ENCODE results near the gene C9orf43.

Gene C9orf43

DNA sequence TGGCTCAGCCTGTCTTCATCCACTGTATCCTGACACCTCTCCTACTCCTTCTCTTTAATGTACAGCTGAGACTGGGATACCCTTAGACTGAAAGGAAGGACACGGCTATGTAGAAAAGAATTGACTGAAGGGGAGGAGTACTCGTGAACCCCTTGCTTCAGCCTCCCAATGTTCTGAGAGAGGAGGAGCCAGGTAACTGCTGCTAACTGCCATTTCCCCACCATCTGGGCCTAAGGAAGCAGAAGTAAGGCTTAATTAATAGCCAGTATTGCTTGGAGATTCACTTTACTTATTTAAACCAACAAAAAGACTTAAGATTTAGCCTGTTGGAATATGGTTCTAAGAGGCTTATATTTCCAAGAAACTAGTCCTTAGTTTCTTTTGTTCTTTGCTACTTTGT lies 34.2 kb downstream of the C9orf43 start:
- Histone ChIP-seq H3K36me3 (ENCODE audit: control insufficient read depth in 2 of 2, insufficient read depth in 2 of 2, low read length in 2 of 2) (no peaks in the 10 kb centered on the region), H3K27me3 (ENCODE audit: control insufficient read depth in 2 of 2, insufficient read depth in 2 of 2, low read length in 2 of 2) (no peaks in the 10 kb centered on the region), H3K9me3 (ENCODE audit: control insufficient read depth in 2 of 2, low read length in 2 of 2) (no peaks in the 10 kb centered on the region), H3K9ac (ENCODE audit: low read depth in 1 of 2, low read length in 2 of 2) (no peak overlapping the region), H3K4me3 (ENCODE audit: low read length in 2 of 2) (no peak overlapping the region), H3K4me1 (ENCODE audit: control insufficient read depth in 2 of 2, insufficient read depth in 2 of 2, low read length in 2 of 2) (no peaks in the 10 kb centered on the region), H3K27ac (ENCODE audit: low read depth in 2 of 2, low read length in 2 of 2) (no peak overlapping the region)

DNA sequence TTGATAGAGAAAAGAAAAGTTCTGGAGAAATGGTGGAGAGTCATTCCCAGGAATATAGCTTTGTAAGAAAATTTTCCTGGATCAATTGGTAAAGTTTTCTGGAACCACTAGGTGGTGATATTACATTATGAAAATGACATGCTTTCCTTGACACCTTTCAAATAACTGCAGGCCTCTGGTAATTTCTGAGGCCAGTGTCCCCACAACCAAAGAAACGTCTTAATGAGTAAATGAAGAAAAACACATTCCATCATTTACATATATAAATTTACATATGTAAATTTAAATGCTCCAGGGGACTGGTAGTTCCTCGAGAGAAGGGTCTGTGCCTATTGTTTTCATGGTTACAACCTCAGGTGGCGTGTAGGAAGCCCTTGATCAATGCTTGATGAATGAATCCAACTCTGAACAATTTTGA lies 35.8 kb downstream of the C9orf43 start:
- Histone ChIP-seq H3K27ac (ENCODE audit: low read depth in 2 of 2, low read length in 2 of 2) (no peak overlapping the region), H3K9me3 (ENCODE audit: control insufficient read depth in 2 of 2, low read length in 2 of 2) (no peaks in the 10 kb centered on the region), H3K9ac (ENCODE audit: low read depth in 1 of 2, low read length in 2 of 2) (no peak overlapping the region)

GRCh38 chr9:113449376-113449775 lies 38.8 kb downstream of the C9orf43 start:
- H3K4me3 ChIP-seq (ENCODE audit: low read length in 2 of 2) = no peak overlapping the region
- no peaks in the 10 kb centered on the region for H3K36me3 ChIP-seq (ENCODE audit: control insufficient read depth in 2 of 2, insufficient read depth in 2 of 2, low read length in 2 of 2)
- no peaks in the 10 kb centered on the region for H3K9me3 ChIP-seq (ENCODE audit: control insufficient read depth in 2 of 2, low read length in 2 of 2)
- H3K9ac ChIP-seq (ENCODE audit: low read depth in 1 of 2, low read length in 2 of 2) = no peak overlapping the region
- H3K4me1 ChIP-seq (ENCODE audit: control insufficient read depth in 2 of 2, insufficient read depth in 2 of 2, low read length in 2 of 2) = no peaks in the 10 kb centered on the region
- H3K27me3 ChIP-seq (ENCODE audit: control insufficient read depth in 2 of 2, insufficient read depth in 2 of 2, low read length in 2 of 2) = no peaks in the 10 kb centered on the region
- no peak overlapping the region for H3K27ac ChIP-seq (ENCODE audit: low read depth in 2 of 2, low read length in 2 of 2)

More for the DNA sequence above, 35.8 kb downstream of the C9orf43 start:
- Histone ChIP-seq H3K4me3 (ENCODE audit: low read length in 2 of 2) (no peak overlapping the region), H3K27me3 (ENCODE audit: control insufficient read depth in 2 of 2, insufficient read depth in 2 of 2, low read length in 2 of 2) (no peaks in the 10 kb centered on the region), H3K36me3 (ENCODE audit: control insufficient read depth in 2 of 2, insufficient read depth in 2 of 2, low read length in 2 of 2) (no peaks in the 10 kb centered on the region), H3K4me1 (ENCODE audit: control insufficient read depth in 2 of 2, insufficient read depth in 2 of 2, low read length in 2 of 2) (no peaks in the 10 kb centered on the region)

DNA sequence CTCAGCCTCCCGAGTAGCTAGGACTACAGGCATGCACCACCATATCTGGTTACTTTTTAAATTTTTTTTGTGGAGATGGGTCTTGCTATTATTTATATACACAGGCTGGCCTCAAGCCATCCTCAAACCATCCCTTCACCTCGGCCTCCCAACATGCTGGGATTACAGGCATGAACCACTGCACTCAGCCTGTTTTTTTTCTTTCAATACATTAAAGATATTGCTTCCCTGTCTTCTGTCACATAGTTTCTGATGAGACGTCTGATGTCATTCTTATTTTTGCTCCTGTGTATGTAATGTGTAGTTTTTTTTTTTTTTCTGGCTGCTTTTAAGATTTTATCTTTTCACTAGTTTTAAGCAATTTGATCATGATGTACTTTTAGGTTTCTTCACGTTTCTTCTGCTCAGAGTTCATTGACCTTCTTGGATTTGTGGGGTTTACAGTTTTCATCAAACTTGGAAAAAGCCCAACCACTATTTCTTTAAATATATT lies 41.6 kb downstream of the C9orf43 start:
- no peaks in the 10 kb centered on the region for H3K36me3 ChIP-seq (ENCODE audit: control insufficient read depth in 2 of 2, insufficient read depth in 2 of 2, low read length in 2 of 2)
- H3K4me1 ChIP-seq (ENCODE audit: control insufficient read depth in 2 of 2, insufficient read depth in 2 of 2, low read length in 2 of 2) = peaks cover 0 to 5% of the 10 kb centered on the region in 2 donors
- no peak overlapping the region for H3K27ac ChIP-seq (ENCODE audit: low read depth in 2 of 2, low read length in 2 of 2)
- no peaks in the 10 kb centered on the region for H3K9me3 ChIP-seq (ENCODE audit: control insufficient read depth in 2 of 2, low read length in 2 of 2)
- no peak overlapping the region for H3K4me3 ChIP-seq (ENCODE audit: low read length in 2 of 2)
- H3K27me3 ChIP-seq (ENCODE audit: control insufficient read depth in 2 of 2, insufficient read depth in 2 of 2, low read length in 2 of 2) = no peaks in the 10 kb centered on the region
- H3K9ac ChIP-seq (ENCODE audit: low read depth in 1 of 2, low read length in 2 of 2) = no peak overlapping the region

DNA sequence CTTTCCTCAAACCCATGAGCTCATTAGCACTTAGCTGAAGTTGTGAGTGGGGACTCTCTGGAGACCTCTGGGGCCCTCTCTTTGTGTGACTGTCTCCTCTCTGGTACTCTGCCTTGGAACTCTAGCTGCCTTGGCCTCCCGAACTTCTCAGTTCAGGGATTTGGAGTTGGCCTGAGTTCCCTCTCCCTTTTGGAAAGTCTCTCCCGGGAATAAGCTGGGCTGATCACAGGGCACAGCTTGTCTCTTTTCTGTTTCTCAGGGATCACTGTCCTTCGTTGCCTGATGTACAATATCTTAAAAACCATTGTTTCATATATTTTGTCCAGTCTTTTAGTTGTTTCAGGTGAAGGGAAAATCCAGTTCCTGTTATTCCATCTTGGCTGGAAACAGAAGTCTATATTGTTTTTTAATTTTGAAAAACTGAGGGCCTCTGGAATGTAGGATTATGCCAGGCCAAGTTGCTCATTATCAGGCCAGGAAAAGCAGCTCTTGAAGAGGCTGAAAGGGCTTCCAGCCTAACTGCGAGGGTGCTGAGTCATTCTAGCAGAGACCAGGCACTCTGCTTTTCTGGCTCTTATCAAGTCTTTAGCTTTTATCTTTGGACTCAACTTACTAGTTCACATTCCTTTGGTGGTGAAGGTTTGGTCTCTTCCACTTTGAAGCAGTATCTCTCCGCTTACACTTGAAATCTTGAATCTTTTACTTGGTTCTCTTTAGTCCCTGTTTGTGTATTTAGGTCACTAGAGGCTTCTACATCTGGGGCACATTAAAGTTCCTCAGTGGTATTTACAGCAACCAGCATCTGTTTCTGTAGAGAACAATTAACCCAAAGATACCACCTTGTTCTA lies 44.6 kb downstream of the C9orf43 start:
- H3K4me3 ChIP-seq (ENCODE audit: low read length in 2 of 2) = no peak overlapping the region

DNA sequence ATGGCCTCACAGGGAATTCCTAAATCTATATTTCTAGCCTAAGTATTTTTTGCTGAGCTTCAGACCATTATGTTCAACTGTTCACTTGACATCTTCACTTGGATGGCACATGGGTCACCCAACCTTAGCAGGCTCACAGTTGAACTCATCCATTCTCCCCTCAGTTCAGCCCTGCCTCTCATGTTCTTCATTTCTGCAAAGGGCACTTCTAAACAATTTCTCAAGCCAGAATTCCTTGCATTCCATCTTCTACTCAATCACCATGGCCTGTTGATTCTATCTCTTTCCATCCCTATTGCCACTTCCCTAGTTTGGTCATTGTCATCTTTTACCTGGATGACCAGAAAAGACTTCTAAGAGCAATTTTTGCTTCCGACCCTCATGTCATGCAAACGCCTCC lies 45.7 kb downstream of the C9orf43 start:
- Histone ChIP-seq H3K4me3 (ENCODE audit: low read length in 2 of 2) (no peak overlapping the region), H3K36me3 (ENCODE audit: control insufficient read depth in 2 of 2, insufficient read depth in 2 of 2, low read length in 2 of 2) (no peaks in the 10 kb centered on the region), H3K9me3 (ENCODE audit: control insufficient read depth in 2 of 2, low read length in 2 of 2) (no peaks in the 10 kb centered on the region), H3K27me3 (ENCODE audit: control insufficient read depth in 2 of 2, insufficient read depth in 2 of 2, low read length in 2 of 2) (no peaks in the 10 kb centered on the region), H3K9ac (ENCODE audit: low read depth in 1 of 2, low read length in 2 of 2) (no peak overlapping the region), H3K4me1 (ENCODE audit: control insufficient read depth in 2 of 2, insufficient read depth in 2 of 2, low read length in 2 of 2) (peaks cover 0 to 5% of the 10 kb centered on the region in 2 donors), H3K27ac (ENCODE audit: low read depth in 2 of 2, low read length in 2 of 2) (no peak overlapping the region)

More for the DNA sequence above, 44.6 kb downstream of the C9orf43 start:
- Histone ChIP-seq H3K9ac (ENCODE audit: low read depth in 1 of 2, low read length in 2 of 2) (no peak overlapping the region), H3K36me3 (ENCODE audit: control insufficient read depth in 2 of 2, insufficient read depth in 2 of 2, low read length in 2 of 2) (no peaks in the 10 kb centered on the region), H3K4me1 (ENCODE audit: control insufficient read depth in 2 of 2, insufficient read depth in 2 of 2, low read length in 2 of 2) (peaks cover 0 to 5% of the 10 kb centered on the region in 2 donors), H3K27ac (ENCODE audit: low read depth in 2 of 2, low read length in 2 of 2) (peak overlapping the region; percentile 46 to 59), H3K9me3 (ENCODE audit: control insufficient read depth in 2 of 2, low read length in 2 of 2) (no peaks in the 10 kb centered on the region), H3K27me3 (ENCODE audit: control insufficient read depth in 2 of 2, insufficient read depth in 2 of 2, low read length in 2 of 2) (no peaks in the 10 kb centered on the region)

- H3K4me1 ChIP-seq (ENCODE audit: control insufficient read depth in 2 of 2, insufficient read depth in 2 of 2, low read length in 2 of 2) = peaks cover 6 to 7% of the 10 kb centered on the region in 2 donors
- H3K4me3 ChIP-seq (ENCODE audit: low read length in 2 of 2) = no peak overlapping the region
- no peaks in the 10 kb centered on the region for H3K36me3 ChIP-seq (ENCODE audit: control insufficient read depth in 2 of 2, insufficient read depth in 2 of 2, low read length in 2 of 2)
- no peaks in the 10 kb centered on the region for H3K27me3 ChIP-seq (ENCODE audit: control insufficient read depth in 2 of 2, insufficient read depth in 2 of 2, low read length in 2 of 2)
- no peak overlapping the region for H3K9ac ChIP-seq (ENCODE audit: low read depth in 1 of 2, low read length in 2 of 2)
- no peak overlapping the region for H3K27ac ChIP-seq (ENCODE audit: low read depth in 2 of 2, low read length in 2 of 2)
- H3K9me3 ChIP-seq (ENCODE audit: control insufficient read depth in 2 of 2, low read length in 2 of 2) = no peaks in the 10 kb centered on the region
Observed at GRCh38 chr9:113461285-113461684, 50.7 kb downstream of the C9orf43 start.

- Histone ChIP-seq H3K36me3 (ENCODE audit: control insufficient read depth in 2 of 2, insufficient read depth in 2 of 2, low read length in 2 of 2) (no peaks in the 10 kb centered on the region), H3K27ac (ENCODE audit: low read depth in 2 of 2, low read length in 2 of 2) (no peak overlapping the region), H3K4me1 (ENCODE audit: control insufficient read depth in 2 of 2, insufficient read depth in 2 of 2, low read length in 2 of 2) (peaks cover 6 to 7% of the 10 kb centered on the region in 2 donors), H3K27me3 (ENCODE audit: control insufficient read depth in 2 of 2, insufficient read depth in 2 of 2, low read length in 2 of 2) (no peaks in the 10 kb centered on the region), H3K9me3 (ENCODE audit: control insufficient read depth in 2 of 2, low read length in 2 of 2) (no peaks in the 10 kb centered on the region), H3K9ac (ENCODE audit: low read depth in 1 of 2, low read length in 2 of 2) (no peak overlapping the region), H3K4me3 (ENCODE audit: low read length in 2 of 2) (no peak overlapping the region)
Observed at GRCh38 chr9:113461943-113462342, 51.4 kb downstream of the C9orf43 start.

GRCh38 chr9:113462781-113463286 lies 52.3 kb downstream of the C9orf43 start:
- peak overlapping the region in 1 of 2 donors; percentile 69 for H3K4me3 ChIP-seq (ENCODE audit: low read length in 2 of 2)
- no peak overlapping the region for H3K9ac ChIP-seq (ENCODE audit: low read depth in 1 of 2, low read length in 2 of 2)

More at GRCh38 chr9:113462781-113463286, 52.3 kb downstream of the C9orf43 start:
- Histone ChIP-seq H3K36me3 (ENCODE audit: control insufficient read depth in 2 of 2, insufficient read depth in 2 of 2, low read length in 2 of 2) (no peaks in the 10 kb centered on the region), H3K9me3 (ENCODE audit: control insufficient read depth in 2 of 2, low read length in 2 of 2) (no peaks in the 10 kb centered on the region), H3K27ac (ENCODE audit: low read depth in 2 of 2, low read length in 2 of 2) (no peak overlapping the region), H3K4me1 (ENCODE audit: control insufficient read depth in 2 of 2, insufficient read depth in 2 of 2, low read length in 2 of 2) (peaks cover 6 to 7% of the 10 kb centered on the region in 2 donors), H3K27me3 (ENCODE audit: control insufficient read depth in 2 of 2, insufficient read depth in 2 of 2, low read length in 2 of 2) (no peaks in the 10 kb centered on the region)

Data from mucosa of rectum (tissue), 2 donors.